Heart left ventricle (tissue), 13 donors: ENCODE data around the gene PDE11A.

Experiments
- POLR2A ChIP-seq, 2 donors: fragments of 450-650 bp; IDR thresholded peaks; one replicate each; pipeline ENCODE4 v1.6.1; 2017; ENCODE audit warnings: antibody characterized with exemption in 2 of 2, mild to moderate bottlenecking in 2 of 2, moderate library complexity in 2 of 2
- TF ChIP-seq, protein P1 (sequence below), 12 donors: fragments of 200-600 bp; sonication (generic) in 4 of 12; IDR thresholded peaks; one replicate each; pipeline versions ENCODE4 v1.5.0 to v1.8.0; 2018 to 2022; ENCODE audit warnings: antibody characterized with exemption in 12 of 12, mild to moderate bottlenecking in 5 of 12
- donor health status: ischemic (EF 13 %, LVEDD 7.1; RV severe dilation, severe dysfunction).
- donor health status: DM: no; HTN: yes; CAD: no.
- donor health status: DM: no; HTN: no; CAD: no.
- donor health status: ischemic (EF 25% LVEDD 6.9; RV normal size, moderate dysfunction).
- donor health status: ischemic (EF 25% LVEDD 5.7; RV mildly dilated, moderate dysfunction).
- donor health status: ischemic (EF 35%, LVEDD 5.7; RV mildly dilated, moderate dysfunction).
- donor health status: nonischemic (EF 11% LVEDD 7.7; RV severe dilation, severe dysfunction).
- donor health status: DM: yes; HTN: yes; CAD: no.
- donor health status: PGD.
- donor health status: ischemic (EF 29% LVEDD 5.4; RV normal size, mild dysfunction).
- donor health status: nonischemic (EF 23%, LVEDD 6.1; RV moderate dilation, normal function).

DNA sequence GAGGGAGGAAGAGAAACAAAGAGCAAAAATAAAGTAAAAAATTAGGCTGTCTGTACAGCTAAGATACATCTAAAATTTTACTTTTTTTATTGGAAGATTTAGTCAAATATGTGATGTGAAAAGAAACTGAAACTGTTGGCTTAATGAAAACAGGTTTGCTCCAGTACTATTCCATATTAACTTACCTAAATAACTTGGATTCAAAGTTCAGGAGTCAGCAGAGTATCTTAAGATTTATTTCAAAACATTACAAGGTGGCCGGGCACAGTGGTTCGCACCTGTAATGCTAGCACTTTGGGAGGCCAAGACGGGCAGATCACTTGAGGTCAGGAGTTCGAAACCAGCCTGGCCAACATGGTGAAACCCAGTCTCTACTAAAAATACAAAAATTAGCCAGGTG, 197.9 kb downstream of the PDE11A start:
- TF ChIP-seq, protein P1, sequence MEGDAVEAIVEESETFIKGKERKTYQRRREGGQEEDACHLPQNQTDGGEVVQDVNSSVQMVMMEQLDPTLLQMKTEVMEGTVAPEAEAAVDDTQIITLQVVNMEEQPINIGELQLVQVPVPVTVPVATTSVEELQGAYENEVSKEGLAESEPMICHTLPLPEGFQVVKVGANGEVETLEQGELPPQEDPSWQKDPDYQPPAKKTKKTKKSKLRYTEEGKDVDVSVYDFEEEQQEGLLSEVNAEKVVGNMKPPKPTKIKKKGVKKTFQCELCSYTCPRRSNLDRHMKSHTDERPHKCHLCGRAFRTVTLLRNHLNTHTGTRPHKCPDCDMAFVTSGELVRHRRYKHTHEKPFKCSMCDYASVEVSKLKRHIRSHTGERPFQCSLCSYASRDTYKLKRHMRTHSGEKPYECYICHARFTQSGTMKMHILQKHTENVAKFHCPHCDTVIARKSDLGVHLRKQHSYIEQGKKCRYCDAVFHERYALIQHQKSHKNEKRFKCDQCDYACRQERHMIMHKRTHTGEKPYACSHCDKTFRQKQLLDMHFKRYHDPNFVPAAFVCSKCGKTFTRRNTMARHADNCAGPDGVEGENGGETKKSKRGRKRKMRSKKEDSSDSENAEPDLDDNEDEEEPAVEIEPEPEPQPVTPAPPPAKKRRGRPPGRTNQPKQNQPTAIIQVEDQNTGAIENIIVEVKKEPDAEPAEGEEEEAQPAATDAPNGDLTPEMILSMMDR (IDR thresholded peaks at IDR 0.05) = no peak
- TF ChIP-seq POLR2A (IDR thresholded peaks at IDR 0.05) = no peak
